SHP77 treated with DMSO at 0.1 percent for 48 hours (cell line): Measurements from ENCODE around the gene CKAP2L.
"Not testable (repeated sequence)": the region's sequence is repeated elsewhere in the genome, so short reads cannot be mapped to it uniquely, and the experiment has no call there.

Experiments used
- DNase-seq: peaks from one replicate; lab custom pipeline; 2025; lab: John Stamatoyannopoulos, UW

CKAP2L gene

DNA sequence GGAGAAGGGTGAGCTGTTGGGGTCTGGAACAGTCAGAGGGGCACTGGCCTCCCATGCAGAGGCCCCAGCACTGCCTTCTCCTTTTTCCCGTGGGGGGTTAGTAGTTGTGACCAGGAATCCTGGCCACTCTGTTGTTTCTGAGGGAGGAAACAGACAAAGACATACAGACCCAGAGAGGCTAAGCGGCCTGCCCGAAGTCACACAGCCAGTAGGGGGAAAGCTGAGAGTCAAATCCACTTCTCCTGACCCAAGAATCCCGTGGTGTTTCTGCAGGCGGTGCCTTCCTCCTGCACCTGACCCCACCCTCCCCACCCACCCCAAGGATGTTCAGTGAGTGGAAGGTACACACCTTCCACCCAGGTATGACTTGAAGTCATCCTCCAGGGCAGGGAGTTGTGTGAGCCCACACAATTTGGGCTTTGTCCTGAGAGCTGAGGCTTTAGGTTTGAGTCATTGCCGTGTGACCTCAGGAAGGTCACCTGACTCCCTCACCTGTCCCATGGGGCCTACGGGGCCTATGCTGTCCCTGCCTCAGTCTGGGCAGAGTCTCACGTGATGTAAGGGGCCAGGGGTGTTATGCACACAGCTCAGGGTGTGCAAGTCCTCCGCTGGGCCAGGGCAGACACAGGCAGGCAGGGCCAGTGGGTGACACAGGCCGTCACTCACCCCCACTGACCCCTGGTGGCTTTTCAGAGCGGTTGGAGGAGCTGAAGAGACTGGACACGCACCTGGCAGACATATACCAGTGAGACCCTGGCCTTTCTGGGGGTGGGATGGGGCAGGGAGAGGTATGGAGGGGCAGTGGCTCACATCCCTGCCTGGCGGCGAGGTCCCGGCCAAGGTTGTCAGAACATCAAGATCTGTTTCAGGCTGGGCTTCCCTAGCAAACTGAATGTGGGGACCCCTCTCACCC lies 38.6 kb downstream of the CKAP2L start:
- DNase-seq, result no peak

DNA sequence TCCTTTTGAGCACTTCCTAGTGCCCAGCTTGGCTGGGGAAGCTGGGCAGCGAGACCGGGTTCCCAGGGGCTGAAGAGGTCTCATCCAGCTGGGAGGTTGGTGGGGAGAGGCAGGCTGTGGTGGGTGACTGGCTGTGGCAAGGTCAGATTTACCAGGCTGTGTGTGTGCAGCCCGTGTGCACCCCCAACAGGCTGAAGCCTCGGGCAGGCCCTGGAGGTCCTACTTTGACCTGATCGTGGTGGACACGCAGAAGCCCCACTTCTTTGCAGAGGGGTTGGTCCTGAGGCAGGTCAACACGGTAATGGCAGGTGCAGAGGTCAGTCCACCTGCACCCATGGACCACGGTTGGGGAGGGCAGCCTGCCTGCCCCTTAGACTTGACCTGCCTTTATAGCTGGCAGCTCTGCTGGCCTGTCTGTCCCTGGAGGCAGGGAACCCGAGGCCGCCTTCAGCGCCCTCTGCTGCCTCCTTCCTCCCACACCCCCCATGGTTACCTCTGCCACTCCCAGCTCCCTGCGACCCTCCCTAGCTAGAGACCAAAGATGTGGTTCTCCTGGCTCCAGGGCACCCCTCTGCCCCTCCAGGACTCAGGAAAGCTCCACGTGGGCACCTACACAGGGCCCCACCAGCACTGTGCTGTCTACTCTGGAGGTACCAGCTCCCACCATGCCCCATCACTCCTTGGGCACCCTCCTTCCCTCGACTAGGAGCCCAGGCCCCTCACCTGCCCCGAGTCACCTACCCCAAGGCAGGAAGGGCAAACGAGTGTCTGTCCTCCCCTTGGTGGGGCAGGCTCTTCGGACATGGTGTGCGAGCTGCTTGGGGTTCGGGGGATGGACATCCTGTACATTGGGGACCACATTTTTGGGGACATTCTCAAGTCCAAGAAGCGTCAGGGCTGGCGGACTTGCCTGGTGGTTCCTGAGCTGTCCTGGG lies 39.6 kb downstream of the CKAP2L start:
- no peak for DNase-seq

DNA sequence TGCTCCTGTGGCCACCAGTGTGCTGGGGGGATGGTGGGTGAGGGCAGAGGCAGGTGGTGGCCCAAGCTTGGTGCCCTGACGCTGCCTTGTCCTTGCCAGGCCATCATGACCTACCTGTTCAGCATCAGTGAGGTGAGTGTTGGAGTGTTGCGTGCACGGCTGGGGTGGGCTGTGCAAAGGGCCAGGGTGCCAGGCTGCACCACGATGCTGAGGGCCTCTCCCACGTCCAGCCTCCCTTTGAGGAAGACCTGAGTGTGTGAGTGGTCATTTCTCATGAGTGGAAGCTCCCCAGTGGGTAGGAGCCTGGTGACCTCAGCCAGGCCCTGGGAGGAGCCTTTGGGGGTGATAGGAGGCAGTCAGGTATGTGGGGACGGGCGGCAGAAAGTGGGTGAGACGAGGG lies 40.4 kb downstream of the CKAP2L start:
- no peak for DNase-seq

DNA sequence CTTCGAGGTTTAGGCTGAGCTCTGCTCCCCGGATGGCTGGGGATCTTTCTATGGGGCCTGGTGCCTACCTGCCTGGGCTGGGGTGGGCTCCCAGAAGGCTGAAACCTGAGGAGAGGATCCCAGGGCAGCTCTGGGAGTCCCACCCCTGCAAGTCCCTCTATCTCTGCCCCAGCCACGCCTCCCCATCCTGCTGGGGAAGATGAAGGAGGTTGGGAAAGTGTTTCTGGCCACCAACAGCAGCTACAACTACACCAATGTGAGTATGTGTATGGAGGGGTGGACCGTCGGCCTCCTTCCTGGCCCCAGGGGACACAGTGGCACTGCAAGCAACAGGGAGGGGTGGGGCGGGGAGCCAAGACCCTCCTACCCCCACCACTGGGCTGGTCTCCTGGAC lies 40.9 kb downstream of the CKAP2L start:
- DNase-seq, result no peak

DNA sequence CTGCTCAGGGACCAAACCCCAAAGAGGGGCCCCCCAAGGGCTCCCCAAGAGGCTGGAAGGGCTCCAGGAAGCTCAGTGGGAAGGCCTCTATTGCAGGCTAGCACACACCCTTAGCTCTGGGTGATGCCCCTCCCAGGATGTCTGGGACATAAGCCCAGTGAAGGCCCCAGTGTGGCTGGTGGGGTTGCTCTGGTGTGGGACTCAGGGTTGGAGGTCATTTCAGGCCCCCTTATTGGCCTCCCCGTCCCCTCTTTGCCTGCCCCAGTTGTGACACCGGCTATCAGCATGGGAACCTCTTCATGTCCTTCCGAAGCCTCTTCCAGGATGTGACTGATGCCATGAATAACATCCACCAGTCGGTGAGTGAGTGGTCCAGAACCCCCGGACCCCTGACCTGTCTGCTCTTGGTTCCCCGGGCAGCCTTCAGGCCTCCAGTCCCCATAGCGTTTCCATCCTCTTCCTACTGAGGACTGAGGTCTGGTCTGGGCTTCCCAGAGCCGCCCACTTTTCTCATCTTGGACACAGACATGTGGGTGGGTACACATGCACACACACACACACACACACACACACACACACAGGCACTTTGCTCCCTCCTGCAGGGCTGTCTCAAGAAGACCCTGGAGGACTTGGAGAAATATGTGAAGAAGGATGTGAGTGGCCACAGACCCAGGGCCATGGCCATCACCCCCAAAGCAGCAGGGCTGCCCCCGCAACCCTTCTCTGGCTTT lies 41.4 kb downstream of the CKAP2L start:
- DNase-seq, result no peak

DNA sequence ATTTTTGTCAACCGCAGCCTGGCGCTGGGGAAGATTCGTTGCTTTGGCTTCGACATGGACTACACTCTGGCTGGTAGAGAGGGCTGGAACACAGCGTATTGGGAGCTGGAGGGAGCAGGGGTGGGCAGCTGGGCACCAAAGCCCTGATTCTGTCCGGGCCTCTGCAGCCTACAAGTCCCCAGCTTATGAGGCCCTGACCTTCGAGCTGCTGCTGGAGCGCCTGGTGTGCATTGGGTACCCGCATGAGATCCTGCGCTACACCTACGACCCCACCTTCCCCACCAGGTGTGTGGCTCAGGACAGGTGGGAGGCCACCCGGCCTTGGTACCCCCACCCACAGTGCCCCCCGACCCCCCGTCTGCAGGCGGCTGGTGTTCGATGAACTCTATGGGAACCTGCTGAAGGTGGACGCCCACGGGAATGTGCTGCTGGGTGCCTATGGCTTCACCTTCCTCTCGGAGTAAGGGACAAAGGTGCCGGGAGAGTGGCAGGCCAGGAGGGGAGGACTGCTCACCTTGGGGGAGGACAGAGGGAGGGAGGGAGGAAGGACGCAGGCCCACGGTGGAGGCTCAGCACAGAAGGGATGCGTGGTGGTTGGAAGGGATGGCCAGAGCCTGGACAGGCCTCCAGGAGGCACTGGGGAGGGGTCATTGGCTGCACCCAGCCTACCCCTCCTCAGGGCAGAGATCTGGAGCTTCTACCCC lies 42.4 kb downstream of the CKAP2L start:
- DNase-seq, result no peak

DNA sequence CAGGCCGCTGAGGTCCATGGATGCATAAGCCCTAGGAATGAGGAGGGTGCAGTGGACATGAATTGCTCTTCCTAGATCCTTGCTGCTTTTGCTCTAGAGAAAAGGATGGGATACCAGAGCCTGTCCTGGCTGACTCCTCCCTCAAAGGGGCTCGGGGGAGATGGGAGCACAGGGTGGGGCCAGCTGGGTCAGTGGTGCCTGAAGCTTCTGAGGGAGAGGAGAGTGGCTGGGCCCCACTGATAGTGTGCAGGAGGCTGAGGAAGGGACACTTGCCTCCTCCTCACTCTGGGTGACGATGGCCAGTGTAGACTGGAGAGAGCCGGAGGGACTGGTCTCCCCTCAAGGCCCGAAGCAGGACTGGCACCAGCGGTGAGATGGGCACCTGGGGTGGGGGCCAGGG lies 43.6 kb downstream of the CKAP2L start, which contains the start of gene NT5DC4:
TSS of gene NT5DC4 (plus strand) at position 236 of the 400 bp plus-strand sequence. CDS start at position 296, 60 bp downstream.
- DNase-seq, result no peak

DNA sequence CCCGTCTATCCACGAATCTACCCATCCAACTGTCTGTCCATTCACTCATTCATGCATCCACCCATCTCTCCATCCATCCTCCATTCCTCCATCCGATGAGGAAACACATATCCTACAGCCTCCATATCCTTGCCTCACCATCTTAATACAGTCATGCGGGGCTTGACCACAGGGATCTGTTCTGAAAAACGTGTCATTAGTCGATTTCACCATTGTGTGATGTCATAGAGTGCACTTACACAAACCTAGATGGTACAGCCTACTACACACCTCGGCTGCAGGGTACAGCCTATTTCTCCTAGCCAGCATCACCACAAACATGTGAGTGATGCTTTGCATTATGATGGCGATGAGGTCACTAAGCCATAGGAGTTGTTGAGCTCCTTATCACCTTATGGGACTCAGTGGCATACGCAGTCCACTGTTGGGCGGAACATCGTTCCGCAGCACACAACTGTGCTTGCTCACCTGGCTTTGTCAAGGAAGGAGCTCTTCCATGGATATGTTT lies 45.5 kb downstream of the CKAP2L start:
- DNase-seq, result no peak

DNA sequence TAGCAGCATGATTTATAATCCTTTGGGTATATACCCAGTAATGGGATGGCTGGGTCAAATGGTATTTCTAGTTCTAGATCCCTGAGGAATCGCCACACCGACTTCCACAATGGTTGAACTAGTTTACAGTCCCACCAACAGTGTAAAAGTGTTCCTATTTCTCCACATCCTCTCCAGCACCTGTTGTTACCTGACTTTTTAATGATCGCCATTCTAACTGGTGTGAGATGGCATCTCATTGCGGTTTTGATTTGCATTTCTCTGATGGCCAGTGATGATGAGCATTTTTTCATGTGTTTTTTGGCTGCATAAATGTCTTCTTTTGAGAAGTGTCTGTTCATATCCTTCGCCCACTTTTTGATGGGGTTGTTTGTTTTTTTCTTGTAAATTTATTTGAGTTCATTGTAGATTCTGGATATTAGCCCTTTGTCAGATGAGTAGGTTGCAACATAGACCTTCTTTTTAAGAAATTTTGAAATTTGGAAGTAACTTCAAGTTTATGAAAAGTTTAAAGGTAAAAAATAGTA lies 47.5 kb downstream of the CKAP2L start:
- not testable (repeated sequence) for DNase-seq

DNA sequence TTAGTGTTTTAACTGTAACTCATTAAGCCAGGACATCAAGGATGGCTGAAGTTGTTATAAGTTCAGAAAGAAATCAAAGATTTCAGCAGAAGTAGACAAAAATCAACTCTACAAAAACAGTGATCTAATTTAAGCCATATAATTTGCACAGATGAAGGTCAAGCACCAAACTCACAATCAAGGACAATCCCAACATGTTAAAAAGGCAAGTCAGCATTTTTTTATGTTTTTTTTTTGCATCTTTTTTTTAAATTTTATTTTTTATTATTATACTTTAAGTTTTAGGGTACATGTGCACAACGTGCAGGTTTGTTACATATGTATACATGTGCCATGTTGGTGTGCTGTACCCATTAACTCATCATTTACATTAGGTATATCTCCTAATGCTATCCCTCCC lies 48.3 kb downstream of the CKAP2L start:
- not testable (repeated sequence) for DNase-seq

DNA sequence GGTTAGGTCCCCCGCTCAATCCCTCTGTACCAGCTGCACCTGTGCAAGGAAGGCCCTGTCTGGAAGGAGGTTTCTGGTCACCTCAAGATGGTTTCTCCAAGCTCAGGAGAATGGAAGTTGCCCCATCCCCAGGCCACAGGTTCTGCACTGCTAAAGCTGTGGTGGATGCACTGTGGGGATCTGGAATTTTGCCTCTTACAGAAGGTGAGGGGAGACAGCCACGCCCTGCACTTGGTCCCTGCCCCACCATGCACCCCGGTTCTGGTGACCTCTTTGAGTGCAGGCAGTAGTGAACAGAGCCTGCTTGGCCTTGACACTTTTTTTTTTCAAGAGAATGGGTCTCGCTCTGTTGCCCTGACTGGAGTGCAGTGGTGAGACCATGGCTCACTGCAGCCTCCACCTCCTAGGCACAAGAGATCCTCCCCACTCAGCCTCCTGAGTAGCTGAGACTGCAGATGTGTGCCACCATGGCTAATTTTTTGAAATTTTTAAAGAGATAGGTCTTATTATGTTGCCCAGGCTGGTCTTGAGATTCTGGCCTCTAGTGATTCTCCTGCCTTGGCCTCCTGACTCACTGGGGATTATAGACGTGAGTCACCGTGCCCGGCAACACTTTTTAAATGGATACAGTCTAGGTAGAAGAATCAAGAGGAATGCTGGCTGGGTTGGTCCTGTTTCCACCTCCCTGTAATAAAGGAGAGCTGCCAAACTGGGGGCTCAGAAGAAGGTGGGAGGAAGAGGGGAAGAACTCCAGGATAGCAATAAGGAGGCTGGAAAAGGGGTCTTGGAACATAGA lies 49.4 kb downstream of the CKAP2L start:
- no peak for DNase-seq

DNA sequence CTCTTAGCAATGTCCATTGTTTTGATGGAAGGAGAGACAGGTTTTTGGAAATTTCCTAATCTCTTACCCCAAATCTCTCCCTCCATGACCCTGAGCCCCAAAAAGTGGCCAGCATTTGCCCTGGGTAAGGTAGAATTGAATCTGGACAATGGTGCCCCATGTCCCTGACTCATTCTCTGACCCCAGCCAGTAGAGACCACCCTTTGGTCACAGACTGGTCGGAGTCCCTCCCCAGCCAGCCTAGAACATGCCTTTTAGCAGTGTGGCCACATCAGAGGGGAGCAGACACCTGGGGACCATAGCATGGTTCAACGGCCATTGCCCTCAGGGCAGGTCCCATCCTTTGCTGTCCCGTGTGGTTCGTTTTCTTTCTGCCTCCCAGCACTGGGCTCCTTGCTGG lies 50.1 kb downstream of the CKAP2L start:
- DNase-seq, result no peak

DNA sequence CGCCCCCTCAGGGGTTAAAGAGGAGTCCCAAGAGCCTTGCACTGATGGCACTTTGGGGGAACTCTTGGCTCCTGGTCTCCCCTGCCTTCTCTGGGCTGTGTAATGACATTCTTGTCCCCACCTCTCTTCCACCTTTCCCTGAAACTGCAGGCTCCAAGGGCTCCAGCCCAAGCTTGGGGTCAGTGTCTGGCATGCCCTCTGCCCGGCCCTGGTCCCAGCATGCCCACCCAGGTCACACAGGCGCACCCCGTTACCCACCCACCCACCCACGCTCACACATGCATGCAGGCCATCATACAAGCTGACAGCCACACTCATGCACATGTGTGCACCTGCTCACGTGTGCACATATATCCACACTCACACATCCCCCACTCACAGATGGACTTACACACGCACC lies 50.5 kb downstream of the CKAP2L start:
- DNase-seq, result no peak

DNA sequence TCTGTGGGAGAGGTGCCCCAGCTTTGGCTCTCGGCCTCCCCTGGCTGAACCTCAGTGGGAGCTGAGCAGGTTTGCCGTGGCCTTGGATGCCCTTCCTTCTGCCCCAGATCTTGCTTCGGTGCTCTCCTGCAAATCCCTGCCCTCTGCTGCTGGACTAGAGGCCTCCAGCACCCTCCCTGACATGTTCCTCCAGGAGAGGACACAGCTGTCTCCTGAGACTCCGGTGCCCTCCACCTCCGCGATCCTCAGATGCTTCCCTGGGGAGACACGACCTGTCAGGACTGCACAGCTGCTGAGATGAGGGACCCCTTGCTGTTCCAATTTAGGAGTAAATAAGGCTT lies 50.9 kb downstream of the CKAP2L start:
- no peak for DNase-seq

DNA sequence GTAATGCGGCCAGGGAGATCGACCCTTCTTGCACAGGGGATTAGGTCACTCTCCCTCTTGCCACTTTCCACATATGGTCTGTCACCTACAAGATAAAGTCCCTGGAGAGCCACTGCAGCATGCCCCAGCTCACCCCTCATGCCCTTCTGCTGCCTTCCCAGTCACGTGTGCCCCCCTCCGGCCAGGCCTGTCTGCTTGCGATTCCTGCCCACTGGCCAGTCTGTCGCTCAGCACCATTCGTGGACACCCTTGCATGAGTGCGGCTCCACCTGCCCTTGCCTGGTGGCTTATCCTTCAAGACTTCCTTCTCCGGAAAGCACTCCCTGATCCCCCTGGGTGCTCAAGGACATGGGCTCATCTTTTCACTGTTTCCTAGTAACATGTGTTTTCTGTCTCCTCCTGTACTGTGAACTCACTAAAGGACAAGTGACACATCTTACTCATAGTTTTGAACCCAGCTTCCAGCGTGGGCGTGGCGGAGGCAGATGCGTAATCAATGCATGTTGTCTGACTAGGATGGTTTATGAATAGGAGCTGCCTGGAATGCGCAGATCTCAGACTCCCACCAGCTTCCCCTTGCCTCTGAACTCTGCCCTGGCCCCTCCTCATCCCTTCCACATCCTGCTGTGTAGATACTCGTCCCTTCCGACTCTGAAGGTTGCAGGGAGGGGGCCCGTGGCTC lies 51.4 kb downstream of the CKAP2L start:
- no peak for DNase-seq

DNA sequence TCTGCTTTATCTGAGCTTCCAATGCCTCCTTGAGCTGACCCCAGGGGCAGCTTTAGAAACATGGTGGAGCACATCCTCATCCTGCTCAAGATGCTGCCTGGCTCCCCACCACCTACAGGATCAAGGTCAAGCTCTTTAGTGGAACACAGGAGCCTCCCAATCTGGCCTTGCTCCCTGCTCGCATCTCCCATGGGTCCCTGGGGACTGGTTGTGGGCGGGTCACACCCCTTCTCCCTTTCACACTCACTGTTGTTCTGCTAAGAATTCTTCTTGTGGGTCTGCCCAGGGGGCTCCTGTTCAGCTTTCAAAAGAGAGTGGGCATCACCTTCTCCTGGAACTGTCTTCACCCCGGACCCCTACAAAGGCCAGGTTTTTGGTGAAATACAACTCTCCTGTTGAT lies 51.9 kb downstream of the CKAP2L start:
- DNase-seq, result no peak

DNA sequence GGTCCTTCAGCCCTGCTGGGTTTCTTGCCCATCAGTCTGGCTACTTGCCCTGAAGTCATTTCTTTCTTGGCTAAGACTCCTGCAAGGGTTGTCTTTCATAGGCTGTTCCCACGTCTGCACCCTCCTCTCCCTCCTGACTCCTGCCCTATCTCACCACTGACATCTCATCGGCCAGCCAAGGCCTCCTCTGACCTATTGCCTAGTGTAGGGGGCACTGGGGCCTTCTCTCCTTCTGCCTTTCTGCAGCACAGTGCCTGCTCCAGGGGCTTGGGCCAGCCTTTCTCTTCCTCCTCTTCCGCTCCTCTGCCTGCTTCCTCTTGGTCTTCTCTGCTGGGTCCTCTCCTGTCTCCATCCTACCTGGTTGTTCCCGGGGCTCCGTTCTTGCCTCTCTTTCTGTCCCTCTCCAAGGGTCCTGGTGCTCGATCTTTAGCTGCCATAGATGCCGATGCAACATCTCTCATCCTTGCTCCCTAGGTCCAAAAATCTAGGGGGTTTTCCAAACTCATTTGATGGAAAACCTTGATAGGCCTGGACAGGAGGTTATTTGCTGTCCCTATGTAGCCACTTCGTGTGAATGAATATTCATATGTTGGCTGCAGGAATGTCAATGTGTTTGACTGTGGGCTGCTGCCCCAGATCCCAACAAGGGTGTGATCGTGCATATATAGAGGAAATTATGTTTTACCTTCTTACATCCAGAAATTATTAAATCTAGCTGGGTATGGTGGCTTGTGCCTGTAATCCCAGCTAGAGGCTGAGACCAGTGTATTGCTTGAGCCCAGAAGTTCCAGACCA lies 53.3 kb downstream of the CKAP2L start:
- no peak for DNase-seq

DNA sequence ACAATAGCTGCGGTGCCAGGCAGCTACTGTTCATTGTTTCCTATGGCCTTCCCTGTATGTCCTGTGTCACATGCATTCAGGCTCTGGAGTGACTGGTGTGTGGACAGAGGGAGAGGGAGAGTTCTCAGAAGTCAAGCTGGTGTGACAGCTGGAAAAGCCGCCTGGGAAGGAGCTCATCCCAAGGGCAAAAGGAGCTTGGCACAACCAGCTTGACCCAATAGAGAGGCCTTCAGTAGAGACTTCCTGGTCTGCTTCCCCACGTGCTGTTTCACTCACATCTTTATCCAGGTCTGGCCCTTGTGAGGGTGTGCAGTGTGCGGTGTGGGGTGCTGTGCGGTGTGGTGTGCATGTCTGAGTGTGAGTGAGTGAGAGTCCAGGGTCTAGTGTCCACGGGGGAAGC lies 54.7 kb downstream of the CKAP2L start:
- no peak for DNase-seq

DNA sequence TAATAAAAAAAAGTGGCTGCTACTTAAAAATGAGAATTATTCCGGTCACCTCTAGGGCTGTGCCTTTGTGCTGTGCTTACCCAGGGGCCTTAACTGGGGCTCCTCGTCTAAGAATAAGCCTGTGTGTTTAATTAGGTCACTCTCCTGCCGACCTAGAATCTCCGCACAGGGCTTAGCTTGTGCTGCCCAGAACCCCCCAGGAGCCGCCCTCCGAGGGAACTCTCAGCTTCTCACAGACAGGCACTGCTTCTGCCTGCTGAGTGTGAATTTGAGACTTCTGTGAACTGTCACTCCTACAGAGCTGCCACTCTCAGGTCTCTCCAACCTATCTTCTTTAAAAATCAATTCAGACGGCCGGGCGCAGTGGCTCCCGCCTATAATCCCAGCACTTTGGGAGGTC lies 55.4 kb downstream of the CKAP2L start:
- no peak for DNase-seq
